Measurements from ENCODE around the gene CALCR.

The CALCR gene

DNA sequence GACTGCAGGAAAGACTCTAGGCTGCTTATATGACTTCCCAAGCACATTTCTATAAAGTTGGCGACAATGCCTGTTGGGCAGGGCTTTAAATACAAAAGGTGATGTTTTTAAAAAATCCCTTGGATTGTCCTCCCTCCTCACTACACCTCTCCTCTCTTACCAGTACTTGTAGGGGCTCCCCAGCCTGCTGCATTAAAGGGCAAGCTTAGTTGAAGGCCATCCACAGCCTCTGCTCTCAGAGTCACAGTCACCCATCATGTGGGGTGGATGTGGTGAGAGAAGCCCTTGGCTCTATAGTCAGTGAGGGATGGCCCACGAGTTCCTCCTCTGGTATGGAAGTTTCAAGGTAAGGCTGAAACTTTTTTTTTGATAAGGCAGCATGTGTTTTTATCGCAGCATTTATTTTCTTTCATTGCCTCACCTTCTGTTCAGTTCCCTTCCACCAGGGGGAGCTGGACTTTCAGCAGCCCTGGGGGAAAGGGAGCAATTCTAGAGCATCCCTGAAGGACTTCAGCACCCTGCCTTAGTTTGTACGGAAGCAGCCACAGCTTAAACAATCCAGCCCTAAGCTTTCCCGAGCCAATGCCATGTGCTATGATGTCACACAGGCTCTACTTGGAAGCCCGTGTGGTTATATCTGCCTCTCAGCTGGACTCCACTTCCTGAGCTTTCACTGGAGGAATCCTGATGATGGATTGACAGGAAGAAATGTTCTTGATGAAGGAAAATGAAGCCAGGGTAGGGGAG is 131.9 kb downstream of the CALCR start:
- DNase-seq: no peak

GRCh38 chr7:93435791-93436190 is 138.7 kb downstream of the CALCR start:
- no peak for DNase-seq

DNA sequence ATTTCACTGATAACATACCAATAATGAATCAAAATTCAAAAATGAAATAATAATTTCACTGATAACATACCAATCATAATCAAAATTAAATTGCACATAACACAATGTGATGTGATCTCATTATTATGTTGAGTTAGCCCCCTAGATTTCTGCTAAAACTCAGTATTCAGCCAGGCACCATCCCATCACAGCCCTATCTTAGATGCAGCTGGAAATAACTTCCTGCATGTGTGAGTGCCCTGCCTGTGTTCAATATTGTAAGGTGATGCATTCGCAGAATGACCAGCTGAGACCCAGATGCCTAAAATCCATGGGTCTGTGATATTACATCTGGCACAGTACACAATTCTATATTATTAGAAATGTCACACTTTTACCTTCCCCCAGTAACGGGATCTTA is 142.4 kb downstream of the CALCR start:
- no peak for DNase-seq

DNA sequence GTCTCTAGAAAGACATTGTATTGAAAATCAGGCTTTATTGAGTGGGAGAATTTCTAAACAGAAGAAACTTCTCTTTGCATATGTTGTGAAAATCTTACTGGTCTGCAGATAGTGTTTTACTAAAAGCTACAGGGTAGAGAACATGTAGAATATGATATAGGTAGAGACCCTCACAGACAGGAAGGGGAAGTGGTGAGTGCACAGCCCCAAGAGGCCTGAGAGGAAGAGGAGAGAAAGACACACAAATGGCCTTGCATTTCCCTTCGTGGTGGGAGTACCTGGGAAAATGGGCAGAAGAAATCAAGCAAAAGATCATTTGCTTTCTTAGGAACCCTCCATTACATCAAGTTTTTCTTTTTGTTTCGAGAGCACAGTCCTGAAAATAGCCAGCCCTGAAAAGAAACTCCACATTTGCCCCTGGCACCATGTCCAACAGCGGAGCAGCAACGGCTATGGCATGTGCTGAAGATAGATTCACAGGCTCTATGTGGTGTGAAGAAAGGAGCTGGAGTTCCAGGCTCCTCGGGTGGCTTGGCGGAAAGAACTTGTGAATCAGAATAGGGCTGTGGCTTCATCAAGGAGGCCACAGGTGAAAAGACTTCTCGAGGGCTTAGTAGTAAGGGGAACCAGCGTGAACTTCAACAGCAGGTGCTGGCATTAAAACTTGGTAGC is 143.5 kb downstream of the CALCR start:
- DNase-seq: no peak

GRCh38 chr7:93429563-93429962 is 145.0 kb downstream of the CALCR start:
- no peak for DNase-seq

GRCh38 chr7:93427107-93427506 is 147.4 kb downstream of the CALCR start:
- DNase-seq: no peak

- no peak for DNase-seq
Measured at GRCh38 chr7:93426155-93426696, 148.3 kb downstream of the CALCR start.

- DNase-seq: no peak
Measured at GRCh38 chr7:93414574-93414973, 159.9 kb downstream of the CALCR start.

GRCh38 chr7:93409324-93409723 is 165.2 kb downstream of the CALCR start:
- DNase-seq: no peak

GRCh38 chr7:93407239-93407638 is 167.3 kb downstream of the CALCR start:
- no peak for DNase-seq

DNA sequence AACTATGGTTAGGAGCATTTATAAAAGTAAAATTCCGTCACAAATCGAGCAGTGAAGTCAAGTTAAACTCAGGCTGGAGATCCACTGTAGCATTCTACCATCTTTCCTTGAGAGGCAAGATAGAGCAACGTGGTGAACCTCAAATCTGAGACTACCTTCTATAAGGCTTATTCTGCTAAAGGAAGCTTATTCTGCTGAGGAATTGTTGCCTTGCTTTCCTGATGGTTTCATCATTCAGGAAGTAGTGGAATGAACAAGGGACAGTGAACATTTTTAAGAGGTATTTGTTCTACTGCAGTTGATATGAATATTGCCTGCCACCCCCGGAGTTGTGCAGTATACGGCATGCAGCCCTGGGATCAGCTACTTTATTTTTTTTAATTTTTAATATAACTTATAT is 171.6 kb downstream of the CALCR start:
- no peak for DNase-seq

DNA sequence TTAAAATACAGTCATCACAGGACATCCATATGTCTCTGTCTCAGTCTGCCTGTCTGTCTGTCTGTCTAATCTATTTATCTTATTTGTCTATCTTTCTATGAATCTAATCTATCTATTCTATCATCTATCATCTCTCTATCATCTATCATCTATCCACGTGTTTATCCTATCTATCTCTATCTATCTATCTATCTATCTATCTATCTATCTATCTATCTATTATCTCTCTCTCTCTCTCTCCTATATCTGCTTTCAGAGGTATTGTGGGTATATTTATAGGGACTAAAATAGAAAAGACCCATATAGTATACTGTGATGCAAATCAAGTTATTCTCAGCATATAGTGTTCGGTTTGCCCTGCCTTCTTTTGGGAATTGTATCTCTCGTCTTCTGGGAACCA is 174.9 kb downstream of the CALCR start:
- DNase-seq: no peak

- DNase-seq: no peak
Measured at GRCh38 chr7:93392984-93393383, 181.5 kb downstream of the CALCR start.

DNA sequence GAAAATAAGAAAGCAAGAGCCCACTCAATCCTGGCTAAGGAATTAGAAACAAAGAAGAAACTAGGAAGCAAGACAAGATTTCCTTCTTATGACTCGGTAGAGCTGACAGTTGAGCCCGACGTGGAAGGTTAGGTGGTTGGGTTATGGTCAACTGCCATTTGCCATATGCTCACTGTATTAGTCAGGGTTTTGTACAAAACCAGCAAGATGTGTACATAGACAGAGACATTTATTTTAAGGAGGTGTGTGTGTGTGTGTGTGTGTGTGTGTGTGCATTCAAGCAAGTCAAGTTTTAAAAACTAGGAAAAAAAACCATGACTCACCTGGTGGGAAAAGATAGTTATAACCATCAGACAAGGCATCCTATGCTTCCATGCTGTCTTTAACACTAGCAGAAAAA is 183.9 kb downstream of the CALCR start:
- DNase-seq: no peak

- DNase-seq: no peak
Measured at GRCh38 chr7:93382362-93382761, 192.2 kb downstream of the CALCR start.

- no peak for DNase-seq
Measured at GRCh38 chr7:93378131-93378760, 196.3 kb downstream of the CALCR start.

DNA sequence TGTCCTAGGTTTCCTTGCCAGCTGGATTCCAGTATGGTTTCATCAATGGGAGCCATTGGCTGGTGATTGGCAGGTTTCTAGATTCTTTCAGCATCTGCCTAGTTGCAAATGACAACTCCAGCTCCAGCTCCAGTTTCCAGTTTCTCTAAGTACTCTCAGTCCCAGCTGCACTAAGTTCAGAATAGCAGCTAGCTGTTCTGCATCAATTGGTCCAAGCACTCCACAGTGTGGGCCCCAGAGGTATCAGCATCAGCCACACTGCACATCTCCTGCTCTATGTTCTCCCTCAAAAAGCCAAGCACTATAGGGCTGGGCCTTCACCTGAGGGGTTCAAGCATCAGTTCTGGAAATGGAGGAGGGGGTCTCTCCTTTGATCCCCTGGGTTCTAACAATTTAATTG is 198.9 kb downstream of the CALCR start:
- no peak for DNase-seq

Data from CD4-positive, alpha-beta T cell treated with Interferon gamma for 1 hour (primary cell).